Breast epithelium (tissue), 3 donors: Measurements from ENCODE around the gene MYLK2.

ENCODE experiments used
- POLR2A ChIP-seq: fragments of 450-650 bp; IDR thresholded peaks from one replicate; pipeline ENCODE4 v1.6.1; 2016; ENCODE audit warnings: antibody characterized with exemption, mild to moderate bottlenecking, moderate library complexity
- TF ChIP-seq, protein P1 (sequence below), 3 donors: fragments of 450-650 bp; IDR thresholded peaks; one replicate each; pipeline ENCODE4 v1.5.1; 2016 to 2017; ENCODE audit warnings: antibody characterized with exemption in 3 of 3, mild to moderate bottlenecking in 3 of 3, moderate library complexity in 3 of 3

- TF ChIP-seq, protein P1, sequence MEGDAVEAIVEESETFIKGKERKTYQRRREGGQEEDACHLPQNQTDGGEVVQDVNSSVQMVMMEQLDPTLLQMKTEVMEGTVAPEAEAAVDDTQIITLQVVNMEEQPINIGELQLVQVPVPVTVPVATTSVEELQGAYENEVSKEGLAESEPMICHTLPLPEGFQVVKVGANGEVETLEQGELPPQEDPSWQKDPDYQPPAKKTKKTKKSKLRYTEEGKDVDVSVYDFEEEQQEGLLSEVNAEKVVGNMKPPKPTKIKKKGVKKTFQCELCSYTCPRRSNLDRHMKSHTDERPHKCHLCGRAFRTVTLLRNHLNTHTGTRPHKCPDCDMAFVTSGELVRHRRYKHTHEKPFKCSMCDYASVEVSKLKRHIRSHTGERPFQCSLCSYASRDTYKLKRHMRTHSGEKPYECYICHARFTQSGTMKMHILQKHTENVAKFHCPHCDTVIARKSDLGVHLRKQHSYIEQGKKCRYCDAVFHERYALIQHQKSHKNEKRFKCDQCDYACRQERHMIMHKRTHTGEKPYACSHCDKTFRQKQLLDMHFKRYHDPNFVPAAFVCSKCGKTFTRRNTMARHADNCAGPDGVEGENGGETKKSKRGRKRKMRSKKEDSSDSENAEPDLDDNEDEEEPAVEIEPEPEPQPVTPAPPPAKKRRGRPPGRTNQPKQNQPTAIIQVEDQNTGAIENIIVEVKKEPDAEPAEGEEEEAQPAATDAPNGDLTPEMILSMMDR (IDR thresholded peaks at IDR 0.05): no peak
- TF ChIP-seq POLR2A: no peak
These were observed 1.1 kb downstream of the MYLK2 start for GRCh38 chr20:31820228-31820627.
